Endometrial microvascular endothelial cells (primary cell): ENCODE measurements around the gene CHIC2. TPM values are rescaled to one million over a fixed set of nuclear protein-coding genes. Genes with fewer than 3 reads are reported as not detected.
"Not testable (repeated sequence)": the region's sequence is repeated elsewhere in the genome, so short reads cannot be mapped to it uniquely, and the experiment has no call there.

ENCODE experiments used
- in situ Hi-C: cut with HindIII; loops from 2 replicates; pipeline ENCODE4 v1.10.0; 2017; ENCODE audit warnings: low sequenced_read_pairs, low pct_unique_long_range_greater_than_20kb; ENCODE audit errors: inconsistent ontology term
- total RNA-seq: library from RNA; depleted of rRNA; stranded (reverse); fragments of >200 nt; gene quantifications from one replicate; pipeline ENCODE4 v1.2.3, GENCODE V29; 2015; ENCODE audit errors: inconsistent ontology term

The CHIC2 gene
- total RNA-seq, 1 donor from 2014 or later, result 39.5 TPM

GRCh38 chr4:54025582-54025981, 38.8 kb downstream of the CHIC2 start:
- in situ Hi-C loops, result no loop called here

GRCh38 chr4:54023019-54023418, 41.4 kb downstream of the CHIC2 start:
- in situ Hi-C loops, result not testable (repeated sequence)

GRCh38 chr4:54017974-54018373, 46.4 kb downstream of the CHIC2 start:
- in situ Hi-C loops, result no loop called here

GRCh38 chr4:54017308-54017707, 47.1 kb downstream of the CHIC2 start:
- in situ Hi-C loops, result no loop called here

- in situ Hi-C loops, result no loop called here
Measured at GRCh38 chr4:54016504-54016903, 47.9 kb downstream of the CHIC2 start.

GRCh38 chr4:54015423-54016030, 48.9 kb downstream of the CHIC2 start:
- in situ Hi-C loops, result no loop called here

- in situ Hi-C loops, result no loop called here
Measured at GRCh38 chr4:54014666-54015160, 49.7 kb downstream of the CHIC2 start.

GRCh38 chr4:54011201-54011600, 53.2 kb downstream of the CHIC2 start:
- in situ Hi-C loops, result no loop called here

- in situ Hi-C loops, result no loop called here
Measured at GRCh38 chr4:54006755-54007154, 57.6 kb downstream of the CHIC2 start.

GRCh38 chr4:54005475-54005874, 58.9 kb downstream of the CHIC2 start:
- in situ Hi-C loops, result no loop called here

GRCh38 chr4:54004463-54004862, 59.9 kb downstream of the CHIC2 start:
- in situ Hi-C loops, result no loop called here

GRCh38 chr4:54001668-54002365, 62.6 kb downstream of the CHIC2 start:
- in situ Hi-C loops, result no loop called here

GRCh38 chr4:53997898-53998297, 66.5 kb downstream of the CHIC2 start:
- in situ Hi-C loops, result no loop called here

- in situ Hi-C loops, result no loop called here
Measured at GRCh38 chr4:53994382-53995102, 69.9 kb downstream of the CHIC2 start.

- in situ Hi-C loops, result no loop called here
Measured at GRCh38 chr4:53992785-53993184, 71.6 kb downstream of the CHIC2 start.

- in situ Hi-C loops, result no loop called here
Measured at GRCh38 chr4:53991821-53992220, 72.6 kb downstream of the CHIC2 start.

GRCh38 chr4:53990641-53991040, 73.8 kb downstream of the CHIC2 start:
- in situ Hi-C loops, result no loop called here

- in situ Hi-C loops, result no loop called here
Measured at GRCh38 chr4:53987761-53988171, 76.6 kb downstream of the CHIC2 start.

GRCh38 chr4:53986062-53986461, 78.3 kb downstream of the CHIC2 start:
- in situ Hi-C loops, result no loop called here

GRCh38 chr4:53981567-53981966, 82.8 kb downstream of the CHIC2 start:
- in situ Hi-C loops, result no loop called here
